HepG2 (cell line): ENCODE results near the gene SDHAF1. TPM values are rescaled to one million over a fixed set of nuclear protein-coding genes. Genes with fewer than 3 reads are reported as not detected.

Experiments
- ATF2 ChIP-seq: sonication (generic); formaldehyde crosslinking; IDR thresholded peaks from 2 replicates; pipeline ENCODE4 v1.4.0; 2020; ENCODE audit warnings: missing genetic modification reagents
- CCDC6 ChIP-seq: sonication (generic); formaldehyde crosslinking; IDR thresholded peaks from 2 replicates; pipeline ENCODE4 v1.8.1; 2022; ENCODE audit warnings: mild to moderate bottlenecking, missing genetic modification reagents, moderate library complexity
- ETV5 ChIP-seq: IDR thresholded peaks from 2 replicates; pipeline ENCODE4 v1.6.1; 2018; ENCODE audit warnings: missing biosample characterization, missing genetic modification reagents, inconsistent platforms, borderline replicate concordance
- FOXP1 ChIP-seq, 2 experiments: fragments of 450-650 bp in 1 of 2; IDR thresholded peaks; 2 replicates each; pipeline ENCODE4 v1.6.1; 2017 to 2018; ENCODE audit warnings: antibody characterized with exemption in 1 of 2
- ISL2 ChIP-seq: sonication (generic); formaldehyde crosslinking; IDR thresholded peaks from 2 replicates; pipeline ENCODE4 v1.5.0; 2020; ENCODE audit warnings: missing genetic modification reagents
- KLF6 ChIP-seq: IDR thresholded peaks from 2 replicates; pipeline ENCODE4 v1.8.0; 2016; ENCODE audit warnings: missing biosample characterization, missing genetic modification reagents
- MXD1 ChIP-seq: sonication (generic); formaldehyde crosslinking; IDR thresholded peaks from 2 replicates; pipeline ENCODE4 v1.4.0; 2020; ENCODE audit warnings: mild to moderate bottlenecking, missing genetic modification reagents
- NCOA2 ChIP-seq: sonication (generic); formaldehyde crosslinking; IDR thresholded peaks from 2 replicates; pipeline ENCODE4 v1.8.0; 2022; ENCODE audit warnings: inconsistent platforms
- NFIC ChIP-seq: IDR thresholded peaks from 2 replicates; pipeline ENCODE4 v1.6.1; 2012; ENCODE audit warnings: mild to moderate bottlenecking, low read length, inconsistent platforms
- POGK ChIP-seq: sonication (generic); formaldehyde crosslinking; conservative IDR thresholded peaks from 2 replicates; pipeline ENCODE4 v1.8.0; 2022; ENCODE audit warnings: mild to moderate bottlenecking, moderate library complexity, missing genetic modification reagents
- PRMT3 ChIP-seq: sonication (generic); formaldehyde crosslinking; IDR thresholded peaks from 2 replicates; pipeline ENCODE4 v1.8.1; 2022; ENCODE audit warnings: low read depth, mild to moderate bottlenecking, moderate library complexity, missing genetic modification reagents, borderline replicate concordance
- SMARCE1 ChIP-seq: fragments of 450-650 bp; IDR thresholded peaks from 2 replicates; pipeline ENCODE4 v1.6.1; 2017; ENCODE audit warnings: borderline replicate concordance
- SMYD3 ChIP-seq: sonication (generic); formaldehyde crosslinking; IDR thresholded peaks from 2 replicates; pipeline ENCODE4 v1.8.1; 2023; ENCODE audit warnings: mild to moderate bottlenecking, missing genetic modification reagents
- SNAI1 ChIP-seq: sonication (generic); formaldehyde crosslinking; IDR thresholded peaks from 2 replicates; pipeline ENCODE4 v1.5.0; 2020; ENCODE audit warnings: mild to moderate bottlenecking, missing genetic modification reagents, borderline replicate concordance
- TGIF2 ChIP-seq: IDR thresholded peaks from 2 replicates; pipeline ENCODE4 v1.6.1; 2016; ENCODE audit warnings: control low read depth, missing compliant biosample characterization
- ZNF230 ChIP-seq: sonication (generic); formaldehyde crosslinking; IDR thresholded peaks from 2 replicates; pipeline ENCODE4 v1.4.0; 2020; ENCODE audit warnings: mild to moderate bottlenecking, missing genetic modification reagents
- ZNF281 ChIP-seq: sonication (generic); formaldehyde crosslinking; IDR thresholded peaks from 2 replicates; pipeline ENCODE4 v1.4.0; 2020; ENCODE audit warnings: missing genetic modification reagents, borderline replicate concordance
- ZNF510 ChIP-seq: sonication (generic); formaldehyde crosslinking; IDR thresholded peaks from 2 replicates; pipeline ENCODE4 v1.4.0; 2020; ENCODE audit warnings: low read depth, mild to moderate bottlenecking, missing genetic modification reagents
- ZNF7 ChIP-seq: IDR thresholded peaks from 2 replicates; pipeline ENCODE4 v1.6.1; 2016; ENCODE audit warnings: missing biosample characterization, missing genetic modification reagents
- ZNF766 ChIP-seq: sonication (generic); formaldehyde crosslinking; IDR thresholded peaks from 2 replicates; pipeline ENCODE4 v1.5.0; 2020; ENCODE audit warnings: missing genetic modification reagents, borderline replicate concordance
- ZNF83 ChIP-seq: sonication (generic); formaldehyde crosslinking; IDR thresholded peaks from 2 replicates; pipeline ENCODE4 v1.4.0; 2020; ENCODE audit warnings: missing genetic modification reagents, mild to moderate bottlenecking, borderline replicate concordance
- polyA plus RNA-seq, 8 experiments: library from polyadenylated mRNA; depleted of rRNA in 3 of 8; stranded (reverse) in 7 of 8; unstranded in 1 of 8; fragments of >200 nt; fragmentation: Illumina TruSeq in 4 of 8; extraction: Trizol in 4 of 8; gene quantifications; 2 replicates each; pipeline versions ENCODE4 v1.2.1 to v1.2.3, GENCODE V29; 2011 to 2016; ENCODE audit warnings: low read depth in 4 of 8, missing spikeins in 1 of 8, mixed read lengths in 1 of 8; ENCODE audit not compliant: insufficient read depth in 1 of 8
- total RNA-seq, 5 experiments: library from RNA; depleted of rRNA; stranded (reverse); fragments of >200 nt; fragmentation: Illumina TruSeq; extraction: Trizol; gene quantifications; 2 replicates each; pipeline ENCODE4 v1.2.3, GENCODE V29; 2016; ENCODE audit warnings: low read depth in 1 of 5
- TF ChIP-seq, protein P1 (sequence below): sonication (generic); formaldehyde crosslinking; IDR thresholded peaks from 2 replicates; pipeline ENCODE4 v1.8.1; 2022; ENCODE audit warnings: mild to moderate bottlenecking, missing genetic modification reagents

SDHAF1 gene
- total and polyA plus RNA-seq, 2 of the 13 experiments (the other 11 are each of a cell fraction or from before 2014, with no cell fraction given), result 17.8 to 22.8 TPM

GRCh38 chr19:35963514-35963913 lies 31.5 kb upstream of the SDHAF1 start (continued):
- TF ChIP-seq, protein P1, sequence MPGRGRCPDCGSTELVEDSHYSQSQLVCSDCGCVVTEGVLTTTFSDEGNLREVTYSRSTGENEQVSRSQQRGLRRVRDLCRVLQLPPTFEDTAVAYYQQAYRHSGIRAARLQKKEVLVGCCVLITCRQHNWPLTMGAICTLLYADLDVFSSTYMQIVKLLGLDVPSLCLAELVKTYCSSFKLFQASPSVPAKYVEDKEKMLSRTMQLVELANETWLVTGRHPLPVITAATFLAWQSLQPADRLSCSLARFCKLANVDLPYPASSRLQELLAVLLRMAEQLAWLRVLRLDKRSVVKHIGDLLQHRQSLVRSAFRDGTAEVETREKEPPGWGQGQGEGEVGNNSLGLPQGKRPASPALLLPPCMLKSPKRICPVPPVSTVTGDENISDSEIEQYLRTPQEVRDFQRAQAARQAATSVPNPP (CRISPR knock-in tag), result no peak
- TF ChIP-seq CCDC6 (CRISPR knock-in tag), result peak; percentile 80; the same call in 1 of the 2 replicates
- no peak for TF ChIP-seq ZNF510
- TF ChIP-seq PRMT3 (CRISPR knock-in tag), result no peak; the same call in 1 of the 2 replicates
- TF ChIP-seq TGIF2 (CRISPR knock-in tag), result peak; percentile 83
- 0 out of 2 replicates have a peak, but pooled peaks have one; percentile 24 for TF ChIP-seq ZNF7 (CRISPR knock-in tag)
- peak; percentile 47; the same call in 1 of the 2 replicates for TF ChIP-seq ZNF230 (CRISPR knock-in tag)
- peak; percentile 65; the same call in 1 of the 2 replicates for TF ChIP-seq NCOA2 (CRISPR knock-in tag)
- TF ChIP-seq ISL2 (CRISPR knock-in tag), result peak; percentile 37; the same call in 1 of the 2 replicates
- peak; percentile 43; the same call in 1 of the 2 replicates for TF ChIP-seq ZNF281 (CRISPR knock-in tag)
- 0 out of 2 replicates have a peak, but pooled peaks have one; percentile 18 for TF ChIP-seq SMYD3
- TF ChIP-seq ZNF83 (CRISPR knock-in tag), result 0 out of 2 replicates have a peak, but pooled peaks have one; percentile 62
- TF ChIP-seq ETV5 (CRISPR knock-in tag), result peak; percentile 47; the same call in 1 of the 2 replicates
- no peak for TF ChIP-seq SMARCE1
- no peak for TF ChIP-seq SNAI1
- peak; percentile 89; the same call in 1 of the 2 replicates for TF ChIP-seq ZNF766
- 0 out of 2 replicates have a peak, but pooled peaks have one; percentile 27 for TF ChIP-seq MXD1 (CRISPR knock-in tag)
- TF ChIP-seq NFIC, result no peak
- peak; percentile 58; the same call in 1 of the 2 replicates for TF ChIP-seq POGK (CRISPR knock-in tag)
- TF ChIP-seq KLF6 (CRISPR knock-in tag), result peak; percentile 89; the same call in 1 of the 2 replicates
- peak; percentile 68; the same call in 1 of the 2 replicates for TF ChIP-seq ATF2
- TF ChIP-seq FOXP1 (IDR thresholded peaks at IDR 0.05), result no peak
- TF ChIP-seq FOXP1 (CRISPR knock-in tag; IDR thresholded peaks at IDR 0.05), result no peak
